OCI-LY7 (cell line): ENCODE measurements around the gene PRKG1.

Experiments used
- EZH2phosphoT487 ChIP-seq: fragments of 200-600 bp; sonication (generic); IDR thresholded peaks from 2 replicates; pipeline ENCODE4 v1.6.1; 2018; ENCODE audit warnings: low read depth, borderline replicate concordance, mild to moderate bottlenecking, mixed run types, antibody characterized with exemption, low read length, moderate library complexity, mixed read lengths
- TF ChIP-seq, protein P1 (sequence below): fragments of 200-600 bp; sonication (generic); conservative IDR thresholded peaks from 2 replicates; pipeline ENCODE4 v1.5.1; 2014; ENCODE audit warnings: mild to moderate bottlenecking, antibody characterized with exemption, low read length, moderate library complexity, mixed read lengths

GRCh38 chr10:51687296-51687695, 613.0 kb downstream of the PRKG1 start:
- TF ChIP-seq, protein P1, sequence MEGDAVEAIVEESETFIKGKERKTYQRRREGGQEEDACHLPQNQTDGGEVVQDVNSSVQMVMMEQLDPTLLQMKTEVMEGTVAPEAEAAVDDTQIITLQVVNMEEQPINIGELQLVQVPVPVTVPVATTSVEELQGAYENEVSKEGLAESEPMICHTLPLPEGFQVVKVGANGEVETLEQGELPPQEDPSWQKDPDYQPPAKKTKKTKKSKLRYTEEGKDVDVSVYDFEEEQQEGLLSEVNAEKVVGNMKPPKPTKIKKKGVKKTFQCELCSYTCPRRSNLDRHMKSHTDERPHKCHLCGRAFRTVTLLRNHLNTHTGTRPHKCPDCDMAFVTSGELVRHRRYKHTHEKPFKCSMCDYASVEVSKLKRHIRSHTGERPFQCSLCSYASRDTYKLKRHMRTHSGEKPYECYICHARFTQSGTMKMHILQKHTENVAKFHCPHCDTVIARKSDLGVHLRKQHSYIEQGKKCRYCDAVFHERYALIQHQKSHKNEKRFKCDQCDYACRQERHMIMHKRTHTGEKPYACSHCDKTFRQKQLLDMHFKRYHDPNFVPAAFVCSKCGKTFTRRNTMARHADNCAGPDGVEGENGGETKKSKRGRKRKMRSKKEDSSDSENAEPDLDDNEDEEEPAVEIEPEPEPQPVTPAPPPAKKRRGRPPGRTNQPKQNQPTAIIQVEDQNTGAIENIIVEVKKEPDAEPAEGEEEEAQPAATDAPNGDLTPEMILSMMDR: no peak
- no peak for TF ChIP-seq EZH2phosphoT487
